H1 (cell line): Measurements from ENCODE around the gene NEURL1B. TPM values are rescaled to one million over a fixed set of nuclear protein-coding genes. Genes with fewer than 3 reads are reported as not detected.

Experiments used
- CTCF ChIA-PET: fragments of 300-600 bp; sonication (Branson Sonifier 250); formaldehyde crosslinking; loops from one replicate; lab custom pipeline; 2021; ENCODE audit not compliant: partially characterized antibody; lab: Charles Lee
- POLR2A ChIA-PET: fragments of 300-600 bp; sonication (Branson Sonifier 250); formaldehyde crosslinking; loops from one replicate; lab custom pipeline; 2021; ENCODE audit warnings: inconsistent platforms; ENCODE audit not compliant: partially characterized antibody; lab: Charles Lee
- DNase-seq, 2 experiments: peaks; one replicate each; pipeline versions ENCODE4 v3.0.0 to v3.0.0-alpha.2; 2010 to 2022; ENCODE audit warnings: low spot score in 2 of 2, low read depth in 1 of 2, mixed read lengths in 1 of 2
- FAIRE-seq: peaks from 2 replicates; lab custom pipeline; 2011; peaks lifted over from hg19 to GRCh38; lab: Jason Lieb, UNC
- H2AFZ ChIP-seq: 2 replicates; pipeline ENCODE4 v1.8.1; 2012; ENCODE audit warnings: low read length, inconsistent platforms
- H2AK5ac ChIP-seq: 2 replicates; pipeline ENCODE4 v1.6.1; 2013; ENCODE audit warnings: low read depth, low read length
- H2BK120ac ChIP-seq: replicated peaks from 2 replicates; pipeline ENCODE3; 2013; ENCODE audit warnings: low read depth, low read length, inconsistent platforms
- H2BK12ac ChIP-seq: 2 replicates; pipeline ENCODE4 v1.6.1; 2013; ENCODE audit warnings: low read depth, low read length
- H2BK15ac ChIP-seq: 2 replicates; pipeline ENCODE4 v1.6.1; 2013; ENCODE audit warnings: low read length
- H2BK20ac ChIP-seq: 2 replicates; pipeline ENCODE4 v1.6.1; 2013; ENCODE audit warnings: low read length
- H2BK5ac ChIP-seq: 2 replicates; pipeline ENCODE4 v1.6.1; 2013; ENCODE audit warnings: low read depth, low read length
- H3K14ac ChIP-seq: 2 replicates; pipeline ENCODE4 v1.6.1; 2013; ENCODE audit warnings: inconsistent platforms; ENCODE audit not compliant: insufficient read length
- H3K18ac ChIP-seq: 2 replicates; pipeline ENCODE4 v1.6.1; 2013; ENCODE audit warnings: low read length; ENCODE audit errors: extremely low read depth
- H3K23ac ChIP-seq: 2 replicates; pipeline ENCODE4 v1.6.1; 2013; ENCODE audit warnings: inconsistent platforms; ENCODE audit not compliant: insufficient read length
- H3K23me2 ChIP-seq: 2 replicates; pipeline ENCODE4 v1.6.1; 2013; ENCODE audit warnings: low read depth, low read length
- H3K27ac ChIP-seq: 2 replicates; pipeline ENCODE4 v1.6.1; 2011; ENCODE audit warnings: low read depth, low read length, inconsistent platforms
- H3K27me3 ChIP-seq, 4 experiments: replicated peaks in 1 of 4; 1 replicate in 1 of 4; 2 replicates in 3 of 4; pipeline versions ENCODE4 v1.6.1 to v1.8.1; 2011 to 2013; ENCODE audit warnings: low read length in 3 of 4, mild to moderate bottlenecking in 3 of 4, inconsistent platforms in 2 of 4, mixed read lengths in 2 of 4, moderate library complexity in 1 of 4; ENCODE audit not compliant: control insufficient read depth in 3 of 4, insufficient read depth in 3 of 4; ENCODE audit errors: extremely low read depth in 1 of 4
- H3K36me3 ChIP-seq, 4 experiments: 2 replicates each; pipeline versions ENCODE4 v1.6.1 to v1.8.1; 2011 to 2013; ENCODE audit warnings: mild to moderate bottlenecking in 4 of 4, low read length in 3 of 4, moderate library complexity in 2 of 4, control low read depth in 1 of 4, inconsistent platforms in 1 of 4; ENCODE audit not compliant: insufficient read depth in 4 of 4, control insufficient read depth in 2 of 4
- H3K4ac ChIP-seq: replicated peaks from 2 replicates; pipeline ENCODE3; 2013; ENCODE audit warnings: low read length, low read depth, mixed read lengths, inconsistent platforms; ENCODE audit not compliant: insufficient read length
- H3K4me1 ChIP-seq, 4 experiments: replicated peaks in 1 of 4; 1 replicate in 1 of 4; 2 replicates in 3 of 4; pipeline versions ENCODE4 v1.6.1 to v1.8.1; 2011 to 2013; ENCODE audit warnings: low read length in 3 of 4, inconsistent platforms in 2 of 4, mixed read lengths in 1 of 4; ENCODE audit not compliant: insufficient read depth in 4 of 4, control insufficient read depth in 3 of 4
- H3K4me2 ChIP-seq, 2 experiments: 2 replicates each; pipeline versions ENCODE4 v1.6.1 to v1.8.1; 2011 to 2013; ENCODE audit warnings: low read depth in 2 of 2, low read length in 2 of 2, control low read depth in 1 of 2, inconsistent platforms in 1 of 2, mild to moderate bottlenecking in 1 of 2; ENCODE audit not compliant: insufficient read depth in 1 of 2
- H3K4me3 ChIP-seq, 4 experiments: fragments of 200-600, 300-600 bp in 1 of 4; sonication (generic), shearing (Covaris generic), sonication (Bioruptor Twin) in 1 of 4; 2 replicates each; pipeline versions ENCODE4 v1.5.1 to v1.8.1; 2011 to 2016; ENCODE audit warnings: low read length in 4 of 4, low read depth in 3 of 4, control low read depth in 2 of 4, inconsistent platforms in 2 of 4, mild to moderate bottlenecking in 2 of 4, mixed read lengths in 1 of 4, moderate library complexity in 1 of 4; ENCODE audit not compliant: insufficient read depth in 2 of 4; ENCODE audit errors: extremely low read depth in 1 of 4
- H3K56ac ChIP-seq: replicated peaks from 2 replicates; pipeline ENCODE3; 2013; ENCODE audit warnings: low read depth, mild to moderate bottlenecking, mixed read lengths, low read length, inconsistent platforms; ENCODE audit not compliant: insufficient read length
- H3K79me1 ChIP-seq: 2 replicates; pipeline ENCODE4 v1.6.1; 2013; ENCODE audit warnings: low read depth, low read length, control low read depth
- H3K79me2 ChIP-seq, 2 experiments: 2 replicates each; pipeline versions ENCODE4 v1.6.1 to v1.8.1; 2012 to 2013; ENCODE audit warnings: low read length in 2 of 2, mild to moderate bottlenecking in 2 of 2, inconsistent platforms in 1 of 2; ENCODE audit not compliant: insufficient read depth in 2 of 2, control insufficient read depth in 1 of 2
- H3K9ac ChIP-seq, 4 experiments: replicated peaks in 1 of 4; 1 replicate in 1 of 4; 2 replicates in 3 of 4; pipeline versions ENCODE4 v1.6.1 to v1.8.1; 2011 to 2013; ENCODE audit warnings: low read depth in 3 of 4, low read length in 3 of 4, control low read depth in 2 of 4, mild to moderate bottlenecking in 2 of 4, moderate library complexity in 2 of 4, inconsistent platforms in 1 of 4; ENCODE audit errors: extremely low read depth in 1 of 4
- H3K9me3 ChIP-seq, 2 experiments: 2 replicates each; pipeline versions ENCODE4 v1.6.1 to v1.8.1; 2012 to 2013; ENCODE audit warnings: mild to moderate bottlenecking in 2 of 2, moderate library complexity in 2 of 2, control low read depth in 1 of 2, inconsistent platforms in 1 of 2, low read depth in 1 of 2, low read length in 1 of 2, mixed read lengths in 1 of 2; ENCODE audit not compliant: insufficient read depth in 2 of 2
- H4K20me1 ChIP-seq, 2 experiments: replicated peaks in 1 of 2; 2 replicates each; pipeline versions ENCODE3 to v1.8.1; 2011 to 2013; ENCODE audit warnings: inconsistent platforms in 2 of 2, low read length in 2 of 2, mild to moderate bottlenecking in 1 of 2; ENCODE audit not compliant: insufficient read depth in 2 of 2, control insufficient read depth in 1 of 2
- H4K5ac ChIP-seq: 2 replicates; pipeline ENCODE4 v1.6.1; 2013; ENCODE audit warnings: low read length, low read depth, mixed read lengths, inconsistent platforms; ENCODE audit not compliant: insufficient read length
- H4K8ac ChIP-seq: 2 replicates; pipeline ENCODE4 v1.8.0; 2013; ENCODE audit warnings: mild to moderate bottlenecking, moderate library complexity, low read length, inconsistent platforms; ENCODE audit not compliant: insufficient read depth; ENCODE audit errors: extremely low read depth
- H4K91ac ChIP-seq: replicated peaks from 2 replicates; pipeline ENCODE3; 2013; ENCODE audit warnings: low read length, mixed read lengths, inconsistent platforms; ENCODE audit not compliant: insufficient read length
- EGR1 ChIP-seq: IDR thresholded peaks from 2 replicates; pipeline ENCODE4 v1.6.1; 2011; ENCODE audit warnings: low read depth, low read length, borderline replicate concordance
- WGBS, 2 experiments: shearing (Covaris generic) in 1 of 2; methylation state at CpG; one replicate each; pipeline versions ENCODE4 v1.1.6 to v1.1.7; 2013 to 2015; ENCODE audit warnings: low lambda C conversion rate in 2 of 2, mixed read lengths in 2 of 2, inconsistent platforms in 1 of 2, low coverage in 1 of 2, missing lambda C conversion rate in 1 of 2; ENCODE audit not compliant: insufficient replicate concordance in 2 of 2, insufficient coverage in 1 of 2, insufficient read length in 1 of 2; ENCODE audit errors: extremely low coverage in 1 of 2, missing lambda C conversion rate in 1 of 2; 5-methylcytosine and 5-hydroxymethylcytosine counted together
- polyA plus RNA-seq, 7 experiments: library from polyadenylated mRNA; depleted of rRNA in 3 of 7; stranded (reverse) in 5 of 7; unstranded in 2 of 7; fragments of >200 nt in 5 of 7; fragments of 200-250 nt in 2 of 7; gene quantifications; 1 replicate in 5 of 7; 2 replicates in 1 of 7; 4 replicates in 1 of 7; pipeline versions ENCODE4 v1.2.1 to v1.2.3, GENCODE V29; 2011 to 2013; ENCODE audit warnings: missing spikeins in 2 of 7, mixed read lengths in 2 of 7
- total RNA-seq: library from RNA; stranded (reverse); fragmentation: NEBNext Ultra II Directional; extraction: Animal tissue kit (Norgen Biotek cat#: 25700); gene quantifications from 2 replicates; pipeline ENCODE4 v1.2.1, GENCODE V29; 2021

NEURL1B gene
- total and polyA plus RNA-seq, 2 of the 8 experiments (the other 6 are each of a cell fraction or from before 2014, with no cell fraction given) = 3.3 to 6.1 TPM

GRCh38 chr5:172678902-172679301, 37.8 kb downstream of the NEURL1B start:
- Histone ChIP-seq H2BK5ac (no peak overlapping the region), H3K4me2 (no peak overlapping the region), H3K23me2 (peaks cover 5% of the 10 kb centered on the region; the same call in 1 of the 2 replicates), H2AK5ac (no peak overlapping the region), H3K36me3 (no peaks in the 10 kb centered on the region), H2BK15ac (no peak overlapping the region), H4K20me1 (peaks cover 0 to 3% of the 10 kb centered on the region in 2 experiments), H2BK120ac (no peak overlapping the region), H3K56ac (no peak overlapping the region), H4K91ac (no peak overlapping the region), H3K9ac (no peak overlapping the region), H3K4me1 (peaks cover 0 to 9% (median 2%) of the 10 kb centered on the region in 4 experiments; a peak in 5 of 7 replicates), H3K9me3 (no peaks in the 10 kb centered on the region), H3K79me2 (no peaks in the 10 kb centered on the region), H2AFZ (no peak overlapping the region), H3K27ac (no peak overlapping the region), H3K23ac (no peak overlapping the region), H3K18ac (no peak overlapping the region), H3K4ac (no peak overlapping the region), H2BK12ac (no peak overlapping the region), H2BK20ac (no peak overlapping the region), H3K14ac (no peak overlapping the region), H4K5ac (no peak overlapping the region), H3K4me3 (no peak overlapping the region), H3K79me1 (no peaks in the 10 kb centered on the region; the same call in 1 of the 2 replicates), H4K8ac (no peak overlapping the region), H3K27me3 (peaks cover 4 to 20% (median 15%) of the 10 kb centered on the region in 4 experiments)
- POLR2A ChIA-PET = interaction anchor here (1.0 to 1.4 kb wide), 2 partner anchors 10 to 21 kb away, joined by 3 read pairs; no protein-coding TSS in a partner anchor
- FAIRE-seq (no peak), DNase-seq (no peak)
- 95% methylated on average over 7 of the region's 7 CpGs; no CpG with 5 or more reads in 1 of the 2 experiments for WGBS, 2 experiments
- CTCF ChIA-PET = interaction anchor here (0.8 to 4.6 kb wide), 5 partner anchors 11 to 218 kb away, joined by 3 to 27 read pairs (median 3); no protein-coding TSS in a partner anchor
- no peak for TF ChIP-seq EGR1
